PC-3 (cell line): Measurements from ENCODE around the gene GYPB. TPM values are rescaled to one million over a fixed set of nuclear protein-coding genes. Genes with fewer than 3 reads are reported as not detected.
"Not testable (repeated sequence)": the region's sequence is repeated elsewhere in the genome, so short reads cannot be mapped to it uniquely, and the experiment has no call there.

ENCODE experiments used
- ATAC-seq: fragments of 200-7000 bp; cut with Tn5 transposase; 2 replicates; pipeline ENCODE4 v1.9.1; 2020; ENCODE audit warnings: mild to moderate bottlenecking, moderate library complexity
- BruUV-seq: library from RNA; stranded (reverse); fragments of 400-500 nt; replicated peaks from 2 replicates; lab custom pipeline; 2021; lab: Mats Ljungman, UMichigan
- CTCF ChIA-PET: fragments of 300-600 bp; sonication (Branson Sonifier 250); formaldehyde crosslinking; loops from one replicate; lab custom pipeline; 2022; ENCODE audit warnings: antibody characterized with exemption; lab: Charles Lee
- POLR2A ChIA-PET: fragments of 300-600 bp; sonication (Branson Sonifier 250); formaldehyde crosslinking; loops from one replicate; lab custom pipeline; 2022; ENCODE audit warnings: antibody characterized with exemption; ENCODE audit not compliant: unreplicated experiment; lab: Charles Lee
- DNase-seq: peaks from one replicate; pipeline ENCODE4 v3.0.0-alpha.2; 2015
- H2AFZ ChIP-seq: fragments of 300-600 bp; sonication (generic); 2 replicates; pipeline ENCODE4 v1.6.0; 2016; ENCODE audit warnings: antibody characterized with exemption, low read length
- H3F3A ChIP-seq: fragments of 300-600 bp; sonication (generic); one replicate; pipeline ENCODE4 v1.6.0; 2017; ENCODE audit warnings: antibody characterized with exemption, low read length, control low read depth, mild to moderate bottlenecking; ENCODE audit not compliant: unreplicated experiment
- H3K27ac ChIP-seq: fragments of 300-600 bp; sonication (generic); 2 replicates; pipeline ENCODE4 v1.5.1; 2016; ENCODE audit warnings: mild to moderate bottlenecking, low read length
- H3K27me3 ChIP-seq: fragments of 300-600 bp; sonication (generic); 2 replicates; pipeline ENCODE4 v1.6.1; 2016; ENCODE audit warnings: low read length, mixed read lengths
- H3K36me3 ChIP-seq: fragments of 300-600 bp; sonication (generic); 2 replicates; pipeline ENCODE4 v1.6.1; 2016; ENCODE audit warnings: low read depth, mixed run types, low read length, mixed read lengths
- H3K4me1 ChIP-seq: fragments of 300-600 bp; sonication (generic); 2 replicates; pipeline ENCODE4 v1.5.1; 2016; ENCODE audit warnings: low read length; ENCODE audit not compliant: insufficient read depth
- H3K4me2 ChIP-seq: fragments of 300-600 bp; sonication (generic); 2 replicates; pipeline ENCODE4 v1.6.0; 2016; ENCODE audit warnings: low read length
- H3K4me3 ChIP-seq: fragments of 300-600 bp; sonication (generic); 2 replicates; pipeline ENCODE4 v1.5.1; 2016; ENCODE audit warnings: mild to moderate bottlenecking, low read length, mixed read lengths
- H3K79me2 ChIP-seq: fragments of 300-600 bp; sonication (generic); 2 replicates; pipeline ENCODE4 v1.6.1; 2017; ENCODE audit warnings: low read length, mixed read lengths
- H3K9ac ChIP-seq: fragments of 300-600 bp; sonication (generic); 2 replicates; pipeline ENCODE4 v1.6.0; 2016; ENCODE audit warnings: mild to moderate bottlenecking, low read length
- H3K9me2 ChIP-seq: fragments of 300-600 bp; sonication (generic); replicated peaks from 2 replicates; pipeline ENCODE4 v1.6.1; 2016; ENCODE audit warnings: mixed run types, low read length, mixed read lengths
- H3K9me3 ChIP-seq: fragments of 300-600 bp; sonication (generic); 2 replicates; pipeline ENCODE4 v1.6.1; 2016; ENCODE audit warnings: low read length, mixed read lengths
- H4K20me1 ChIP-seq: fragments of 300-600 bp; sonication (generic); 2 replicates; pipeline ENCODE4 v1.6.1; 2016; ENCODE audit warnings: low read length, mixed read lengths
- EZH2 ChIP-seq: fragments of 300-600 bp; sonication (generic); IDR thresholded peaks from one replicate; pipeline ENCODE4 v1.6.1; 2017; ENCODE audit warnings: antibody characterized with exemption, mild to moderate bottlenecking, low read length; ENCODE audit not compliant: unreplicated experiment
- EZH2phosphoT487 ChIP-seq: fragments of 300-600 bp; sonication (generic); IDR thresholded peaks from 2 replicates; pipeline ENCODE4 v1.6.1; 2018; ENCODE audit warnings: mild to moderate bottlenecking, antibody characterized with exemption, low read length, borderline replicate concordance
- intact Hi-C: fragments of 100-400 bp; cut with micrococcal nuclease; formaldehyde crosslinking; loops from 2 replicates; pipeline ENCODE4 v1.9.0; 2023
- total RNA-seq: library from RNA; depleted of rRNA; stranded (reverse); fragments of >200 nt; gene quantifications from 2 replicates; pipeline ENCODE4 v1.2.3, GENCODE V29; 2014
- TF ChIP-seq, protein P1 (sequence below): fragments of 300-600 bp; sonication (generic); conservative IDR thresholded peaks from 2 replicates; pipeline ENCODE4 v1.5.1; 2017; ENCODE audit warnings: antibody characterized with exemption, low read depth, mild to moderate bottlenecking, low read length

The GYPB gene
- total RNA-seq, 1 experiment from 2014 or later: not detected

DNA sequence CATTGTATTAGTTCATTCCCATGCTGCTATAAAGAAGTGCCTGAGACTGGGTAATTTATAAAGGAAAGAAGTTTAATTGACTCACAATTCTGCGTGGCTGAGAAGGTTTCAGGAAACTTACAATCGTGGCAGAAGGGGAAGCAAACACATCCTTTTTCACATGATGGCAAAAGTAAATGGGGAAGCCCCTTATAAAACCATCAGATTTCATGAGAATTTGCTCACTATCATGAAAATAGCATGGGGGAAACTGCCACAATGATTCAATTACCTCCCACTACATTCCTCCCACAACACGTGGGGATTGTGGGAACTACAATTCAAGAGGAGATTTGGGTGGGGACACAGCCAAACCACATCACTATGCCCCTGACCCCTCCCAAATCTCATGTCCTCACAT is 28.5 kb downstream of the GYPB start:
- DNase-seq, H3F3A ChIP-seq, H4K20me1 ChIP-seq, CTCF ChIA-PET, H3K79me2 ChIP-seq, H3K9ac ChIP-seq, ATAC-seq, H3K4me1 ChIP-seq, H3K9me3 ChIP-seq, H3K4me2 ChIP-seq, H3K36me3 ChIP-seq, H3K27me3 ChIP-seq, BruUV-seq, intact Hi-C loops, H2AFZ ChIP-seq, POLR2A ChIA-PET, H3K4me3 ChIP-seq, H3K9me2 ChIP-seq, H3K27ac ChIP-seq: not testable (repeated sequence)

DNA sequence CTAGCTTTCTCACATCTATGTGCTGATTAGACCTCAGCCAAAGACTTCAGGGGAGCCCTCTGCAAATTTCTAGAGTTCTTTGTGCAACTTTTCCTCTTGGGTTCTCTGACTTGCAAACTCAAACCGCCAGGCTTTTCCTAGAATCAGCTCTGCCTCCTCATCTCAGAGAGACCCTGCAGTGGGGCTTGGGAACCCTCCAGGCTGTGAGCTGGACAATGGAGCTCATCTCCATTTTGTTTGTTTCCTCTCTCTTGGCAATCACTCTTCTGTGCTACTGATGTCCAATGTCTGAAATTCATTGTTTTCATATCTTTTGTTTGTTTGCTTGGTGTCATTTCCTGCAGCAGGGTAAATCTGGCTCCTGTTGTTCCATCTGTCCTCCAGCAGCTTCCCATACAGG is 33.0 kb downstream of the GYPB start:
- no peak overlapping the region for H3K4me3 ChIP-seq
- BruUV-seq: no TSS peak
- no peak for ATAC-seq
- H3K9me2 ChIP-seq: no peaks in the 10 kb centered on the region
- H3K9ac ChIP-seq: no peak overlapping the region
- H3K4me1 ChIP-seq: no peaks in the 10 kb centered on the region
- no peak overlapping the region for H3K27ac ChIP-seq
- no peaks in the 10 kb centered on the region for H3K36me3 ChIP-seq
- no peaks in the 10 kb centered on the region for H3F3A ChIP-seq
- H3K27me3 ChIP-seq: no peaks in the 10 kb centered on the region
- no peak overlapping the region for H3K4me2 ChIP-seq
- no peaks in the 10 kb centered on the region for H3K9me3 ChIP-seq
- no peaks in the 10 kb centered on the region for H3K79me2 ChIP-seq
- intact Hi-C loops: no loop called here
- ChIA-PET CTCF (no interaction called here), POLR2A (no interaction called here)
- H4K20me1 ChIP-seq: no peaks in the 10 kb centered on the region
- no peak overlapping the region for H2AFZ ChIP-seq
- DNase-seq: no peak
- no peak for TF ChIP-seq EZH2phosphoT487
- TF ChIP-seq EZH2: no peak
- TF ChIP-seq, protein P1, sequence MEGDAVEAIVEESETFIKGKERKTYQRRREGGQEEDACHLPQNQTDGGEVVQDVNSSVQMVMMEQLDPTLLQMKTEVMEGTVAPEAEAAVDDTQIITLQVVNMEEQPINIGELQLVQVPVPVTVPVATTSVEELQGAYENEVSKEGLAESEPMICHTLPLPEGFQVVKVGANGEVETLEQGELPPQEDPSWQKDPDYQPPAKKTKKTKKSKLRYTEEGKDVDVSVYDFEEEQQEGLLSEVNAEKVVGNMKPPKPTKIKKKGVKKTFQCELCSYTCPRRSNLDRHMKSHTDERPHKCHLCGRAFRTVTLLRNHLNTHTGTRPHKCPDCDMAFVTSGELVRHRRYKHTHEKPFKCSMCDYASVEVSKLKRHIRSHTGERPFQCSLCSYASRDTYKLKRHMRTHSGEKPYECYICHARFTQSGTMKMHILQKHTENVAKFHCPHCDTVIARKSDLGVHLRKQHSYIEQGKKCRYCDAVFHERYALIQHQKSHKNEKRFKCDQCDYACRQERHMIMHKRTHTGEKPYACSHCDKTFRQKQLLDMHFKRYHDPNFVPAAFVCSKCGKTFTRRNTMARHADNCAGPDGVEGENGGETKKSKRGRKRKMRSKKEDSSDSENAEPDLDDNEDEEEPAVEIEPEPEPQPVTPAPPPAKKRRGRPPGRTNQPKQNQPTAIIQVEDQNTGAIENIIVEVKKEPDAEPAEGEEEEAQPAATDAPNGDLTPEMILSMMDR: no peak

DNA sequence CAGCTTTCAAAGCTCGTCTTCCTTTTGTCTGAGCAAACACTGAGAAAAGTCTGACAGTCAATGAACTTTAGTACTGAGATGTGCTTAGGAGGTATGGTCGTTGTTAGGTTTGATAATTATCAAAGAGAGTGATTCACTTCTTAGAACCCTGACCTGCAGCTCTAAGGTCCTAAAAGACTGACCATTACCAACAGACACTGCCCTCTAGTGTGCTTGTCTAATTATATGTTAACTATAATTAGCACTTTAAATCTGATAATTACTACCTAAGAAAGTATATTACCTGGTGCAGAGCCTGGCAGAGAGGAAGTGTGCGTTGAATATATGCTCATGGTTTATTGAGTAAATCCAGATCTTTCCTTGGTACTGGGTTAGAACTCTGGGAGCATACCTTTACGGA is 38.4 kb downstream of the GYPB start:
- H3K36me3 ChIP-seq, CTCF ChIA-PET, H4K20me1 ChIP-seq, H3K79me2 ChIP-seq, POLR2A ChIA-PET, H2AFZ ChIP-seq, H3K9me3 ChIP-seq, H3K27me3 ChIP-seq, H3K4me2 ChIP-seq, H3K9ac ChIP-seq, H3K4me3 ChIP-seq, H3F3A ChIP-seq, H3K27ac ChIP-seq, intact Hi-C loops, H3K4me1 ChIP-seq, BruUV-seq, H3K9me2 ChIP-seq: not testable (repeated sequence)
- peak; percentile 18; the same call in 1 of the 2 replicates for ATAC-seq
- DNase-seq: peak; percentile 14

DNA sequence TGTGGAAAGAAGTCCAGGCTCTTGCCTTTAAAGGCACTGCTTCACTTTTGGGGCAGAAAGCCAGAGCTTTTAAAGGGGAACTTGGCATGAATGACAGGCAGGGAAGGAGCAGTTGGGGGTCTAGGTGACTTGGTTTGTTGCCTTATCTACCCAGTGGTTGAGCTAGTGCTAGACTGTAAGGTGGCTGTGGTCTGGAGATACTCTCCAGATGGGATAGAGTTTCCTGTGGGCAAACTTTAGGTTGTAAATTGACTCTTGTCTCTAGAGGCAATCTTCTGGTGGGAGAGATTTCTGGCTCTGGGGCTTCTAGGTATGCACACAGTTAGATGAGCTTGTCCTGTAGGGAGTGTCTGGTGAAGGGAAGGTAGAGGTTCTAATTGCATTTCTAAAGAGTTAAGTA is 43.7 kb downstream of the GYPB start:
- H3F3A ChIP-seq, H4K20me1 ChIP-seq, DNase-seq, H3K79me2 ChIP-seq, H3K27me3 ChIP-seq, CTCF ChIA-PET, ATAC-seq, H3K9me2 ChIP-seq, H3K4me2 ChIP-seq, H3K27ac ChIP-seq, H3K9ac ChIP-seq, intact Hi-C loops, H3K4me3 ChIP-seq, H3K9me3 ChIP-seq, H2AFZ ChIP-seq, H3K36me3 ChIP-seq, H3K4me1 ChIP-seq, BruUV-seq: not testable (repeated sequence)
- POLR2A ChIA-PET: interaction anchor here (0.6 kb wide), 1 partner anchor 274 kb away, joined by 23 read pairs; no protein-coding TSS in a partner anchor

DNA sequence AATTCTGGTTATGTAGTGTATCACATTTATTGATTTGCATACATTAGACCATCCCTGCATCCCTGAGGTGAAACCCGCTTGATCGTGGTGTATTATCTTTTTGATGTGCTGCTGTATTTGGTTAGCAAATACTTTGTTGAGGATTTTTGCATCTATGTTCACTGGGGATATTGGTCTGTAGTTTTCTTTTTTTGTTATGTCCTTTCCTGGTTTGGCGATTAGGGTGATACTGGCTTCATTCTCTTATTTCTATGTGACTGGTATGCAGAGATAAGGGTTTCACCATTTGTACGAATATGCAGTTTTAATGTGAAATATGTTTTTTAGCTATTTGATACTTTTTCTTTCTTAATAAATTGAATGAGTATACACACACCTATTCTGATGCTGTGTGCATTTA is 45.2 kb downstream of the GYPB start:
- H3K9me3 ChIP-seq, H3K4me2 ChIP-seq, H3K4me1 ChIP-seq, H3K9me2 ChIP-seq, H2AFZ ChIP-seq, H3K4me3 ChIP-seq, ATAC-seq, H3K79me2 ChIP-seq, H3K27ac ChIP-seq, H3F3A ChIP-seq, H4K20me1 ChIP-seq, BruUV-seq, intact Hi-C loops, POLR2A ChIA-PET, H3K9ac ChIP-seq, H3K27me3 ChIP-seq, H3K36me3 ChIP-seq, DNase-seq, CTCF ChIA-PET: not testable (repeated sequence)
